Activated T-cell treated with anti-CD3 and anti-CD28 coated beads, Interleukin-2, amount 50 U/mL, for 24 hours (primary cell): ENCODE data around the gene C3.
"Not testable (repeated sequence)": the region's sequence is repeated elsewhere in the genome, so short reads cannot be mapped to it uniquely, and the experiment has no call there.

Experiments used
- DNase-seq: peaks from one replicate; pipeline ENCODE4 v3.0.0-alpha.2; 2020
- H3K27ac Mint-ChIP-seq: 2 replicates; pipeline ENCODE4 v1.8.0; 2020; ENCODE audit warnings: mild to moderate bottlenecking, mixed read lengths
- H3K27me3 Mint-ChIP-seq: 2 replicates; pipeline ENCODE4 v1.8.0; 2020; ENCODE audit warnings: mixed read lengths
- H3K36me3 Mint-ChIP-seq: 2 replicates; pipeline ENCODE4 v1.8.0; 2020; ENCODE audit warnings: low read depth, mixed read lengths
- H3K4me1 Mint-ChIP-seq: 2 replicates; pipeline ENCODE4 v1.8.0; 2020; ENCODE audit warnings: low read depth, mixed read lengths
- H3K4me3 Mint-ChIP-seq: 2 replicates; pipeline ENCODE4 v1.8.0; 2020; ENCODE audit warnings: mild to moderate bottlenecking, moderate library complexity, mixed read lengths
- H3K9me3 Mint-ChIP-seq: 2 replicates; pipeline ENCODE4 v1.8.0; 2020; ENCODE audit warnings: mixed read lengths

C3 gene

GRCh38 chr19:6753178-6754031, 33.0 kb upstream of the C3 start:
- H3K27ac Mint-ChIP-seq = peak overlapping the region; percentile 91
- H3K36me3 Mint-ChIP-seq = peaks cover 73% of the 10 kb centered on the region
- no peaks in the 10 kb centered on the region for H3K27me3 Mint-ChIP-seq
- peak; percentile 92 for DNase-seq
- H3K4me3 Mint-ChIP-seq = peak overlapping the region; percentile 72
- no peaks in the 10 kb centered on the region for H3K9me3 Mint-ChIP-seq
- H3K4me1 Mint-ChIP-seq = peaks cover 17% of the 10 kb centered on the region

- Mint-ChIP-seq H3K27me3 (no peaks in the 10 kb centered on the region), H3K9me3 (no peaks in the 10 kb centered on the region), H3K4me3 (peak overlapping the region; percentile 72), H3K4me1 (peaks cover 15% of the 10 kb centered on the region), H3K27ac (peak overlapping the region; percentile 44), H3K36me3 (peaks cover 76% of the 10 kb centered on the region)
- DNase-seq = no peak
These were observed 32.1 kb upstream of the C3 start for GRCh38 chr19:6752256-6753177.

DNA sequence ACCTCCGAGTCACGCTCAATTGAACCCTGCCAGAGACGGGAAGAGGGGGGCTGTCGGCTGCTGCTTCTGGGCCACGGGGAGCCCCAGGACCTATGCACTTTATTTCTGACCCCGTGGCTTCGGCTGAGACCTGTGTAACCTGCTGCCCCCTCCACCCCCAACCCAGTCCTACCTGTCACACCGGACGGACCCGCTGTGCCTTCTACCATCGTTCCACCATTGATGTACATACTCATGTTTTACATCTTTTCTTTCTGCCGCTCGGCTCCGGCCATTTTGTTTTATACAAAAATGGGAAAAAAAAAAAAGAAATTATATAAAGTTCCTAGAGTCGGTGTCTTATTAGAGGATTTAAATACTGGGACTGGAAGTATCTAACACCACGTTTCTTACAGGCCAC, 30.7 kb upstream of the C3 start:
- Mint-ChIP-seq H3K4me3 (no peak overlapping the region), H3K27me3 (no peaks in the 10 kb centered on the region), H3K27ac (no peak overlapping the region), H3K4me1 (peaks cover 12% of the 10 kb centered on the region), H3K36me3 (peaks cover 84% of the 10 kb centered on the region), H3K9me3 (no peaks in the 10 kb centered on the region)
- no peak for DNase-seq

GRCh38 chr19:6750062-6750461, 29.6 kb upstream of the C3 start:
- H3K27me3 Mint-ChIP-seq = no peaks in the 10 kb centered on the region
- peaks cover 88% of the 10 kb centered on the region for H3K36me3 Mint-ChIP-seq
- H3K4me1 Mint-ChIP-seq = peaks cover 12% of the 10 kb centered on the region
- H3K9me3 Mint-ChIP-seq = no peaks in the 10 kb centered on the region
- DNase-seq = no peak
- no peak overlapping the region for H3K4me3 Mint-ChIP-seq
- H3K27ac Mint-ChIP-seq = no peak overlapping the region

- not testable (repeated sequence) for H3K4me3 Mint-ChIP-seq, H3K9me3 Mint-ChIP-seq, H3K27ac Mint-ChIP-seq, DNase-seq, H3K4me1 Mint-ChIP-seq, H3K27me3 Mint-ChIP-seq
- H3K36me3 Mint-ChIP-seq = peaks cover 89% of the 10 kb centered on the region
These were observed 28.1 kb upstream of the C3 start for GRCh38 chr19:6748543-6748942.

DNA sequence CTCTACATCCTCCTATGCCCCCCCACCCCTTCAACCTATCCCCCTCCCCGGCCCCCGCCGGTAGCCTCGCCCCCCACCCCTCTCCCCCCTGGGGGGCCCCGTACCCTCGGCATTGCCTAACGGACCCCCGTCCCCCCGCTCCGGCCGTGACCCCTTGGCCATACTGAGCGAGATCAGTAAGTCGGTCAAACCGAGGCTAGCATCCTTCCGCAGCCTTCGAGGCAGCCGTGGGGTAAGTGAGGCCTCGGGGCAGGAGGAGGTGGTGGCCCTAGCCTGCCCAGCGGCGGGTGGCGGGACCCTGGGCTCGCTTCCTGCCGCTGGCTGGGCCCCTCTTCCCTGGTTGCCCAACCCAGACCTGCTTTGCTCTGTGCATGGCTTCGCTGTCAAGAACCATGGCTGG, 25.5 kb upstream of the C3 start:
- Mint-ChIP-seq H3K27ac (no peak overlapping the region), H3K4me1 (peaks cover 9% of the 10 kb centered on the region), H3K36me3 (peaks cover 89% of the 10 kb centered on the region), H3K9me3 (no peaks in the 10 kb centered on the region), H3K27me3 (no peaks in the 10 kb centered on the region), H3K4me3 (no peak overlapping the region)
- no peak for DNase-seq

DNA sequence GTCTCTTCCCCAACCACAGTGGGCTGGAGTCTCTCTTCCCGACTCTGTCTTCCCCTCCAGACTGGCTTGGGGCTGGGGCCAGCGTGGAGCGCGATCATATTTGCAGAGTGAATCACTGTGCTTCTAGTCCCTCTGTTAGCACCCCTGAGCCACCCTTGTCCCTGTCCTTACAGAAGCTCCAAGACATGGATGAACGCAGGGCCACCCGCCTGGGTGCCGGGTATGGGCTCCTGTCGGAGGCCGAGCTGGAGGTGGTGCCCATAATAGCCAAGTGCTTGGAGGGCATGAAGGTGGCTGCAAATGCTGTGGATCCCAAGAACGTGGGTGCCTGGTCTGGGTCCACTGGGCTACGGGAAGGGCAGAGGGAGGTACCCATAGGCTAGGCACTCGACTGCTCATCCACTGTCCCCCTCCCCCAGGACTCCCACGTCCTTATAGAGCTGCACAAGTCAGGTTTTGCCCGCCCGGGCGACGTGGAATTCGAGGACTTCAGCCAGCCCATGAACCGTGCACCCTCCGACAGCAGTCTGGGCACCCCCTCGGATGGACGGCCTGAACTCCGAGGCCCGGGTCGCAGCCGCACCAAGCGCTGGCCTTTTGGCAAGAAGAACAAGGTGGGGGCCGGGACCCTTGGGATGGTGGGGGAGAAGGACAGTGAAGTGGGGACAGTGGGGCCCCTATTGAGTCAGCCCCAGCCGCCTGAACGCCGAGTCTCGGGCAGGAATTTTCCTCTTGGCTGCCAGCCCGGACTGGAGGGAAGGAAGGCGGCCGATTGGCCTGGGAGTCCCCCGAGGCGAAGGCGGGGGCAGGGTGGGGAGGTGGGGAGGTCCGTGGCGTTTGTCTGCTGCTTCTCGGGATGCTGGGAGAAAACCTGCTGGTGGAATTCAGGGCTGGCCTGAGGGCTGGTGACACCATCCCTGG, 24.2 kb upstream of the C3 start:
- Mint-ChIP-seq H3K27ac (peak overlapping the region; percentile 54), H3K36me3 (peaks cover 84% of the 10 kb centered on the region), H3K27me3 (no peaks in the 10 kb centered on the region), H3K9me3 (no peaks in the 10 kb centered on the region), H3K4me3 (no peak overlapping the region), H3K4me1 (peaks cover 11% of the 10 kb centered on the region)
- no peak for DNase-seq

GRCh38 chr19:6743714-6744380, 23.4 kb upstream of the C3 start:
- H3K4me3 Mint-ChIP-seq = no peak overlapping the region
- peaks cover 77% of the 10 kb centered on the region for H3K36me3 Mint-ChIP-seq
- H3K9me3 Mint-ChIP-seq = no peaks in the 10 kb centered on the region
- no peaks in the 10 kb centered on the region for H3K27me3 Mint-ChIP-seq
- DNase-seq = no peak
- peak overlapping the region; percentile 54 for H3K27ac Mint-ChIP-seq
- peaks cover 16% of the 10 kb centered on the region for H3K4me1 Mint-ChIP-seq

DNA sequence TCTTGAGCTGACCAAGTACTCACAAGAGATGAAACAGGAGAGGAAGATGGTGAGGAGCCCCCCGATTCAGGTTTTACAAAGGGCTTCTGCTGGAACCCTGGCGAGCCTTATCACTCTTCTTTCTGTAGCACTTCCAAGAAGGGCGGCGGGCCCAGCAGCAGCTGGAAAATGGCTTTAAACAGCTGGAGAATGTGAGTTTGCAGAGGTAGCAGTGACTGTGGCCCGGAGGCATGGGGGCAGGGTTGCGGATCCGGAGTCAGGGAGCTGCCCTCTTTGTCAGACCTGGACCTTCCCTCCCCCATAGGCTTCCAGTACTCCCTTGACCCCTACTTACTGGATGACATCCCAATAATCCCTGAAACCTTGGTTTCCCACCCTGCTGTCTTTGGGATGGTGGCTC, 22.6 kb upstream of the C3 start:
- no peaks in the 10 kb centered on the region for H3K9me3 Mint-ChIP-seq
- DNase-seq = no peak
- H3K27ac Mint-ChIP-seq = no peak overlapping the region
- H3K4me3 Mint-ChIP-seq = no peak overlapping the region
- H3K4me1 Mint-ChIP-seq = peaks cover 24% of the 10 kb centered on the region
- peaks cover 70% of the 10 kb centered on the region for H3K36me3 Mint-ChIP-seq
- H3K27me3 Mint-ChIP-seq = no peaks in the 10 kb centered on the region

DNA sequence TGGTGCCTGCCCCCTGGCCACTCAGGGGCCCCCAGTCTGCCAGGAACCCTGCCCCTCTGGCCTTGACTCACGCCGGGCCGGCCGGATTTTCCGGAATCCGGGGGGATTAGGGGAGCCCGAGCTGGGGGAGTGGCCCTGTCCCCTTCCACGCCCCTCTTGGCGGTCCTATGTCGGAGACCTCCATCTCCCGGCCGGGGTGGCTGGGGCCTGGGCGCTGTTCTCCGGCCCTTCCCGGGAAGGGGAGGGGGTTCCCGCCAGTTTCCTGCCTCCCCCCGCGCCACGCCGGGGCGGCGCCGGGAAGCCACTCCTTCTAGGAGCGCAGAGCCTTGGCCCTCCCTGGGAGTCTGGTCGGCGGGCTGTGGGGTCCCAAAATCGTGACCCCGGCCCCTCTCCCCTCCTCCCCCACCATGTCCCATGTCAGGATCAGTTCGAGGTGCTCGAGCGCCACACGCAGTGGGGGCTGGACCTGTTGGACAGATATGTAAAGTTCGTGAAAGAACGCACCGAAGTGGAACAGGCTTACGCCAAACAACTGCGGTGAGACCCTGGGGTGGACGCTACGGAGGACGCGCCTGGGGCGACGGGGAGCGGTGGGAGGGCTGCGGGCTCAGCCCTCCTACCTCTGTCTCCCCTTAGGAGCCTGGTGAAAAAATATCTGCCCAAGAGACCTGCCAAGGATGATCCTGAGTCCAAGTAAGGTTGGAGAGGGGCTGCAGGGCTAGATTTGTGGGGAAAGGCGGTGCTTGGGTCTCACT, 20.3 kb upstream of the C3 start:
- peaks cover 36% of the 10 kb centered on the region for H3K4me1 Mint-ChIP-seq

DNA sequence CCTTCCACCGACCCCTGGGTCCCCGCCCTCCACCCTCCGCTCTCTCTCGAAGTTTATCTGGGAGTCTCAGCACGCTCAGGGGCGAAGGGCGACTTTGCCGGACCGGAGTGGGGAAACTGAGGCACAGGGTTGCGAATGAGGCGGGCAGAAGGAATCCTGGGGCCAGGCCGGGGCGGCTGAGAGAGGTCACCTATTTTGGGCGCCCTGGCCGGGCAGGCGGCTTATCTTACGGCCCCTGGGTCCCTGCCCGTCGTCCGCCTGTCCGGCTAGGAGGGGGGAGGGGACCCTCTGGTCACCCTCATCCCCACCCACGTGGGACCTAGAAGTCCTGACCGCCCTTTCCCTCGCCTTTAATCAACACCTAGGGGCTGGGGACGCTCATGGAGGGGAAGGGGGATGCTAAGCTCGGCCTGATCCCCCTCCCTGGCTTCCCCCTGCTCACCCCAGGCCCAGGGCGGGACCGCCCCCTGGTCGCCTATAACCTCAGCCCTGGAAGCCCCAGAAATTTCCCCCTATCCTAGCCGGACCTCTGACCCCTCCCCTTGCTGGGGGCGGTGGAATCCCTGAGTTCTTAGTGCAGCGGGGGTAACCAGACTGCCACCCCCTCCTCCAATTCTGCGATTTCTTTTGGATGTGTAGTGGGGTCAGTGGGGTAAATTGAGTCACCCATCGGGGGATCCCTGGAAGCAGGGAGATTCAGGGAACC, 19.6 kb upstream of the C3 start:
- peak overlapping the region; percentile 87 for H3K4me3 Mint-ChIP-seq
- DNase-seq = no peak
- no peaks in the 10 kb centered on the region for H3K9me3 Mint-ChIP-seq
- H3K27ac Mint-ChIP-seq = peak overlapping the region; percentile 63
- H3K36me3 Mint-ChIP-seq = peaks cover 57% of the 10 kb centered on the region
- H3K4me1 Mint-ChIP-seq = peaks cover 42% of the 10 kb centered on the region
- H3K27me3 Mint-ChIP-seq = no peaks in the 10 kb centered on the region

More for the DNA sequence above, 20.3 kb upstream of the C3 start:
- Mint-ChIP-seq H3K27ac (peak overlapping the region; percentile 64), H3K27me3 (no peaks in the 10 kb centered on the region), H3K36me3 (peaks cover 63% of the 10 kb centered on the region), H3K4me3 (peak overlapping the region; percentile 87), H3K9me3 (no peaks in the 10 kb centered on the region)
- DNase-seq = peak; percentile 52

- peak within 1 kb of the TSS; percentile 96 for H3K27ac Mint-ChIP-seq
- H3K4me1 Mint-ChIP-seq = peaks cover 42% of the 10 kb centered on the region
- H3K36me3 Mint-ChIP-seq = peaks cover 53% of the 10 kb centered on the region
- H3K9me3 Mint-ChIP-seq = no peaks in the 10 kb centered on the region
- no peaks in the 10 kb centered on the region for H3K27me3 Mint-ChIP-seq
- peak; percentile 92 for DNase-seq
- H3K4me3 Mint-ChIP-seq = peak within 1 kb of the TSS; percentile 97
These were observed 19.0 kb upstream of the C3 start, which contains the start of gene TRIP10 for GRCh38 chr19:6739390-6739882. TRIP10 (plus strand) TSS chr19:6739680; CDS start chr19:6739762, 82 bp downstream.
